Measurements from ENCODE around the gene HMGCR.

HMGCR gene

DNA sequence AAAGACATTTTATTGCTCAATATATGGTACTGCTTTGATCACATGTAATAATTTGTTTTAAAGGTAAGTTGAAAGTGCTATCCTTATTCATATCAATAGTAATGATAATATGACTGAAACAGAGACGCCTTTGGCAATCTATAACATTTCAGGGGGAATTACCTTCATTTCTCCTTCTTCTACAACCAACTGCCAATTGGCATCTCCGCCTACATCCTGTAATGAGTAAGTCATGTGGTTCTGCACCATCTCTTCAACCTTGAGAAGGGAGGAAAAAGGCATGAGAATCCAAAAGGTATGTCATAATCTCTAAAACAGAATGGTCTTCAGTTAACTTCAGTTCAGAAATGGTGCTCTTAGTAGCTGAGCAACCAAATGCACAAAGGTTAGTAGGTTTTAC lies 52.4 kb downstream of the HMGCR start:
- DNase-seq = no peak

DNA sequence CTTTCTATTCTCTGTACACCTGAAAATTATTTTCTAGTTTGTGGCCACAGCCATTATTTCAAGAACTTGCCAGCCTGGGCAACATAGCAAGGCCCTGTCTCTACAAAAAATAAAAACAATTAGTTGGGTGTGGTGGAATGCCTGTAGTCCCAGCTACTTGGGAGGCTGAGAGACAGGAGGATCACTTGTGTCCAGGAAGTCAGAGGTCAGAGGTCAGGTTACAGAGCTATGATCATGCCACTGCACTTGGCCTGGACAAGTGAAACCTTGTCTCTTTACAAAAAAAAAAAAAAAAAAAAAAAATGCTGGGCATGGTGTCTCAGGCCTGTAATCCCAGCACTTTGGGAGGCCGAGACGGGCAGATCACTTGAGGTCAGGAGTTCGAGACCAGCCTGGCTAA lies 58.3 kb downstream of the HMGCR start:
- no peak for DNase-seq

DNA sequence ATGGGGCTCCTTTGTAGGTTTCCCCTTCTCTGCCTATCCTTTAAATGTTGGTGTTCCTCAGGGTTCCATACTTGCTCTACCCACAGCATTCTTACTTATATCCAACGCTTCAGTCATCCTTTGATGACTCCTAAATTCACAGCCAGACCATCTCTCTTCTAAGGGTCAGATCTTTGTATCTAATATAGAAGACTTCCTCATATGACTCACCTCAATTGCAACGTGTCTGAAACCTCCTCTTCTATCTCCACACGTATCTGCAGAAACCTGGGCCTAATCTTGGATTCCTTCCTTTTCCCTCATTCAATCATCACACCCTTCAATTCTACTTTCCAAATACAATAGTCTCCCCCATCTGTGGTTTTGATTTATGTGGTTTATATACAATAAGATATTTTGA lies 68.3 kb downstream of the HMGCR start:
- no peak for DNase-seq
